Neutrophil (primary cell): ENCODE results near the gene ENTPD6.
A peak's percentile ranks its signal among the peaks of the same experiment; 100 is the strongest.

Experiments used
- H3K27ac ChIP-seq: fragments of 200-600 bp; sonication (generic); 2 replicates; pipeline ENCODE4 v1.5.1; 2016; ENCODE audit warnings: mild to moderate bottlenecking, moderate library complexity
- H3K27me3 ChIP-seq: fragments of 200-600 bp; sonication (generic); 2 replicates; pipeline ENCODE4 v1.6.0; 2016; ENCODE audit warnings: mild to moderate bottlenecking
- H3K36me3 ChIP-seq: fragments of 200-600 bp; sonication (generic); 2 replicates; pipeline ENCODE4 v1.5.1; 2017
- H3K4me1 ChIP-seq, 2 experiments: fragments of 200-600 bp in 1 of 2; sonication (generic) in 1 of 2; 1 replicate in 1 of 2; 2 replicates in 1 of 2; pipeline versions ENCODE4 v1.5.1 to v1.6.1; 2013 to 2016; ENCODE audit warnings: low read depth in 1 of 2, low read length in 1 of 2, mild to moderate bottlenecking in 1 of 2, moderate library complexity in 1 of 2; ENCODE audit not compliant: control insufficient read depth in 1 of 2, insufficient read depth in 1 of 2
- H3K4me3 ChIP-seq, 2 experiments: fragments of 200-600 bp in 1 of 2; sonication (generic) in 1 of 2; 1 replicate in 1 of 2; 2 replicates in 1 of 2; pipeline ENCODE4 v1.5.1; 2013 to 2016; ENCODE audit warnings: low read depth in 1 of 2, low read length in 1 of 2, mild to moderate bottlenecking in 1 of 2, moderate library complexity in 1 of 2
- H3K9me3 ChIP-seq: fragments of 200-600 bp; sonication (generic); 2 replicates; pipeline ENCODE4 v1.5.1; 2016
- CTCF ChIP-seq: fragments of 200-600 bp; sonication (generic); IDR thresholded peaks from 2 replicates; pipeline ENCODE4 v1.5.1; 2016; ENCODE audit warnings: antibody characterized with exemption

The ENTPD6 gene

GRCh38 chr20:25247518-25247955 is 52.0 kb downstream of the ENTPD6 start:
- Histone ChIP-seq H3K4me1 (peaks cover 18 to 22% of the 10 kb centered on the region in 2 experiments), H3K36me3 (no peaks in the 10 kb centered on the region), H3K27ac (peak overlapping the region; percentile 91), H3K27me3 (peaks cover 19% of the 10 kb centered on the region), H3K4me3 (peak overlapping the region; percentile 65 to 93), H3K9me3 (no peaks in the 10 kb centered on the region)
- TF ChIP-seq CTCF = no peak

DNA sequence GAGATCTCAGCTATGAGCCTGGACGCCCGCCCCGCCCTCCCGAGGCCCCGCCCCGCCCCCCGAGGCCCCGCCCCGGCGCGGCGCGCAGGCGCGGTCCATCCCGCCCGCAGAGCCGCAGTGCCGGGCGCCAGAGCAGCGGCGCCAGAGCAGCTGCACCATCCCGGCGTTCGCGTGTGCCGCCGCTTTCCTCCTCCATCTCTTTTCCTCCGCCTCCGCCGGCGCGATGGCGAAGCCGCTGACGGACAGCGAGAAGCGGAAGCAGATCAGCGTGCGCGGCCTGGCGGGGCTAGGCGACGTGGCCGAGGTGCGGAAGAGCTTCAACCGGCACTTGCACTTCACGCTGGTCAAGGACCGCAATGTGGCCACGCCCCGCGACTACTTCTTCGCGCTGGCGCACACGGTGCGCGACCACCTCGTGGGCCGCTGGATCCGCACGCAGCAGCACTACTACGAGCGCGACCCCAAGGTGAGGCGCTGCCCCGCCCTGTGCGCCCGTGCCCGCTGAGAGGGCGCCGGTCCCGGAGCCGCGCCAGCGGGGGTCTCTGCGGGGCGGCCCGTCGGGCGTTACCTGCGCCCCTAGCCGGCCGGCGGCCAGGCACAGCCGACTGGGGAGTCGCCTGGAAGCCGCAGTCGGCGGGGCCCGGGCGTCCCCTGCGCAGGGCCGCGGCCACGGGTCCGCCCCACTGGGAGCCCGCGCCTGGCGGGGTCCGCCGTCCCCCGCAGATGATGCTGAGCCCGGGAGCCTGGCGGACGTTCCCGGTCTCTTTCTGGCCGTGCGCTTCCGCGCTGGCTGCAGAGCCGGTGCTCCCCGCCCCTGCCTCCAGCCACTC is 52.7 kb downstream of the ENTPD6 start, which contains the start of gene PYGB:
PYGB (plus strand) TSS at position 130 of the 830 bp plus-strand sequence; CDS start at position 224, 94 bp downstream.
- Histone ChIP-seq H3K4me1 (peaks cover 18 to 22% of the 10 kb centered on the region in 2 experiments), H3K9me3 (no peaks in the 10 kb centered on the region), H3K4me3 (peak within 1 kb of the TSS; percentile 65 to 93), H3K27me3 (peaks cover 16% of the 10 kb centered on the region), H3K27ac (peak within 1 kb of the TSS; percentile 91), H3K36me3 (no peaks in the 10 kb centered on the region)
- TF ChIP-seq CTCF = peak; percentile 24

DNA sequence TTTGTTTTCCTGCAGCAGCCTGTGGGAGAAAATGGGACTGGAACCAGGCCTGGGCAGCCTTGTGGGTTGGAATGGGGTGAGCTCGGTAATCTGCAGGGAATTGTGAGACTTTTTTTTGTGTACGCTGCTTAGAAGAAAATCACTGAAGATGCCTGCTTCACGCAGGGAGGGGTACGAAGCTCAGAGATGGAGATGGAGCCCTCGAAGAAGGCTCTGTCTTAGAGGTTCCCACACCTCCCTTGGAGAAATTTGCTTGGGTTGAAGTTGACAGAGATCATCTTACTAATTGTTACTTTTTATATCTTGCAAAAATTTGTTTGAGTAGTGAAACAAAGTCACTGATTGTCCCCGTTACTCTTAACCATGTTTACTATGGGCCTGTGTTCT is 53.3 kb downstream of the ENTPD6 start:
- H3K9me3 ChIP-seq = no peaks in the 10 kb centered on the region
- H3K27me3 ChIP-seq = peaks cover 16% of the 10 kb centered on the region
- no peak for TF ChIP-seq CTCF
- peak overlapping the region; percentile 65 to 93 for H3K4me3 ChIP-seq
- peaks cover 18 to 22% of the 10 kb centered on the region in 2 experiments for H3K4me1 ChIP-seq
- H3K36me3 ChIP-seq = no peaks in the 10 kb centered on the region
- H3K27ac ChIP-seq = peak overlapping the region; percentile 91

DNA sequence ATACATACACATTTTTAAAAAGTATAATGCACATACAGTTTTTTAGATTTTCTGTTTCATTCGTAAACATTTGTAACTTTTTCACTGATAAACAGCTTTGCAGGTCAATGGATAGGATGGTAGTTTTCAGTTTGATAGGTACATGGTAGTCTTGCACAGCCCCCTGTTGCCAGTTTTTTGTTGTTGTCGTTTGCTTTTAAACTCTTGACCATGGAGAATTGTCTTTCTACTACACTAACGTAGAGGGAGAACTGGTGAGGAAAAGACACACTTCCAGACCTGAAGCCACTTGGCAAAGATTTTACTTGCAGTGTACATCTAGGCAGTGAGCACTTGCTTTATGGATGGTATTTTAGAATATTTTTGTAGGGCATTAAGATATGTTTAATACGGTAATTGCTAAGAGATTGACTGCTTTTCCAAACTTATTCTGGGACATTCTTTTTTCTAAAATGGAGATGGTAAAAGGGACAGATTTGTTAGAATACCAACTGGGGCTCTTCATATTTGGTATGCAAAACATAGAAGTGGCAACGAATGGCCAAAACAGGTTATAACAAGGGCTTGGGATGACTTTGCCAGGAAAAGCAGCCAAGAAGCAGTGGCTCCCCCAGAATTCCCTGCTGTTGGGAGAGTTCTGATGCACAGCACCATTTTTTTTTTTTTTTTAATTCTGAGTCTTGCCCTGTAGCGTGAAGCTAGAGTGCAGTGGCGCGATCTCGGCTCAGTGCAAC is 53.9 kb downstream of the ENTPD6 start:
- TF ChIP-seq CTCF = no peak
- peaks cover 18 to 22% of the 10 kb centered on the region in 2 experiments for H3K4me1 ChIP-seq
- no peak overlapping the region for H3K27ac ChIP-seq
- no peaks in the 10 kb centered on the region for H3K9me3 ChIP-seq
- no peaks in the 10 kb centered on the region for H3K36me3 ChIP-seq
- peaks cover 16% of the 10 kb centered on the region for H3K27me3 ChIP-seq
- H3K4me3 ChIP-seq = no peak overlapping the region

- H3K27me3 ChIP-seq = peaks cover 16% of the 10 kb centered on the region
- no peak overlapping the region for H3K27ac ChIP-seq
- H3K4me3 ChIP-seq = no peak overlapping the region
- TF ChIP-seq CTCF = no peak
- no peaks in the 10 kb centered on the region for H3K36me3 ChIP-seq
- H3K4me1 ChIP-seq = peaks cover 18 to 22% of the 10 kb centered on the region in 2 experiments
- no peaks in the 10 kb centered on the region for H3K9me3 ChIP-seq
Measured at GRCh38 chr20:25250508-25250907, 55.0 kb downstream of the ENTPD6 start.
